NCI-H2107 treated with DMSO at 0.1 percent for 48 hours (cell line): ENCODE measurements around the gene SMIM14.
"Not testable (repeated sequence)": the region's sequence is repeated elsewhere in the genome, so short reads cannot be mapped to it uniquely, and the experiment has no call there.

Experiments used
- DNase-seq: peaks from one replicate; lab custom pipeline; 2025; ENCODE audit not compliant: unreplicated experiment; lab: John Stamatoyannopoulos, UW

SMIM14 gene

GRCh38 chr4:39505581-39505980 lies 133.1 kb downstream of the SMIM14 start:
- no peak for DNase-seq

DNA sequence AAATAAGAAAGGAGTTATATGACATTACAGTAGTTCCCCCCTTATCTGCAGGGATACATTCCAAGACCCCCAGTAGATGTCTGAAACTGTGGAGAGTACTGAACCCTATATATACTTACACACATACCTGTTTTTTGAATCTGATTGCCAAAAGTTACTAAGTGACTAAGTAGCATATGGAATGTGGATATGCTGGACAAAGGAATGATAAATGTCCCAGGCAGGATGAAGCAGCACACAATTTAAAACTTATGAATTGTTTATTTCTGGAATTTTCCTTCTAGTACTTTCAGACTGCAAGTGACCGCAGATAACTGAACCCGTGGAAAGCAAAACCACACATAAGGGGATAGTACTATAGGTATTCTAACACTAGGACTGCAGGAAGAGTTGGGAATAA lies 134.1 kb downstream of the SMIM14 start:
- no peak for DNase-seq

- DNase-seq, result not testable (repeated sequence)
Measured at GRCh38 chr4:39502664-39503035, 136.0 kb downstream of the SMIM14 start.

DNA sequence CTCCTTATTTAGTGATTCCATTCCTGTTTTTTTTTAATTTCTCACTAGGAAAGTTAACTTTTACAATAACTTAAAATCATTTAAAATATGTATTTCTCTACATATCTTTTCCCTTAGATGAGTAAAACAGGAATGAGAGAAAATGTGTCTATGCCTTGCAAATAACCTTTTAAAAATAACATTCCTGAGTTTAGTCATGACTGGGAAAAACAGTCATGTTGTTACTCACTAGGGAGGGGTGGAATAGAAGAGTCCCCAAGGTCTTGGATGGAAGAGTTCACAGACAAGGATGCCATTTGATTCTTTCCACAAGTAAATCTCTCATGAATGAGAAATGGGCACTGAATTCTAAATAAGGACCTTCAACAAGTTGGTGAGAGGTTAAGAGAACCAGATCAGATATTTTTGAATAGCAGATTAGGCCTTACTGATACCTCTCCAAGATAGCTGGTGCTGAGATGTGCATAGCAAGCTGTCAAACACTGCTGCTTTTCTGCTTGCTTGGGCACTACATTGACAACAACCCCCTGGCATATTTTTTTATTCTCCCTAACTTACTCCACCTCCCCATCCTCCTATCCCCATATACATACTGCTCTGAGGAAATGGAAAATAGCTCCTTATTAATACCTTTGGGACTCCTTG lies 136.5 kb downstream of the SMIM14 start:
- no peak for DNase-seq

- no peak for DNase-seq
Measured at GRCh38 chr4:39498727-39499020, 140.0 kb downstream of the SMIM14 start.

DNA sequence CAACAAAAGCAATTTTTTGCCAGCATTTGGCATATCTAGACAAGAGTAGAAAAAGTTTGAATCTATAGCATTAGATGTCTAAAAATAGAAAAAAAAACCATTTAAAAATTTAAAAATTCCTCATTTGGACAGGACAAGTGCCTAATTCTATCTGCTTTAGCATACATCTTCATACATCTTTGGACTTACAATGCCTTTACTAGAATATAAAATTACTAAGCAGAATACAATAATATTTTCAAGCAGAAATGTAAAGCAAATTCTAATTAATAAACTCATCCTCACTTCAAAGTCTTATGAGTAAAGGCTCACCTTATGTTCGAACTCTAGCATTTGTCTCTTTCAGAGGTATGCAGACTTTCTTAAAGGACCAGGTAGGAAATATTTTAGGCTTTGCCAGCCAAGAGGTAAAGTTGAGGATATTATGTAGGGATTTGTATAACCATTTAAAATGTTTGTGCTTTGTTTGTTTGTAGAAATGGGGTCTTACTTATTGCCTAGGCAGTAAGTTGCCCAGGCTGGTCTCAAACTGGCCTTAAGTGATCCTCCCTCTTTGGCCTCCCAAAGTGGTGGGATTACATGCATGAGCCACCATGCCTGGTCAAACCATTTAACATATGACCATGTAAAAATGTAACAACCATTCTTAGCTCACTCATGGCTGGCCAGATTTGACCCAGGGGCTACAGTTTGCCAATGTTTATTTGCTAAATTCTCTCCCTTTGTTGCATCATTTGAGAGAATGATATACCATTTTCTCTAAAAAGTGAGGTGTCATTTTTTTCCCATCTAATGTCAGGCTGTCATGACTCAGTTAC lies 140.5 kb downstream of the SMIM14 start:
- no peak for DNase-seq
